HG03095 (cell line): Measurements from ENCODE around the gene DCANP1.

Experiments
- ATAC-seq: cut with Tn5 transposase; IDR thresholded peaks from one replicate; pipeline ENCODE4 v1.9.1; 2021; ENCODE audit warnings: moderate library complexity; ENCODE audit not compliant: unreplicated experiment

The DCANP1 gene

DNA sequence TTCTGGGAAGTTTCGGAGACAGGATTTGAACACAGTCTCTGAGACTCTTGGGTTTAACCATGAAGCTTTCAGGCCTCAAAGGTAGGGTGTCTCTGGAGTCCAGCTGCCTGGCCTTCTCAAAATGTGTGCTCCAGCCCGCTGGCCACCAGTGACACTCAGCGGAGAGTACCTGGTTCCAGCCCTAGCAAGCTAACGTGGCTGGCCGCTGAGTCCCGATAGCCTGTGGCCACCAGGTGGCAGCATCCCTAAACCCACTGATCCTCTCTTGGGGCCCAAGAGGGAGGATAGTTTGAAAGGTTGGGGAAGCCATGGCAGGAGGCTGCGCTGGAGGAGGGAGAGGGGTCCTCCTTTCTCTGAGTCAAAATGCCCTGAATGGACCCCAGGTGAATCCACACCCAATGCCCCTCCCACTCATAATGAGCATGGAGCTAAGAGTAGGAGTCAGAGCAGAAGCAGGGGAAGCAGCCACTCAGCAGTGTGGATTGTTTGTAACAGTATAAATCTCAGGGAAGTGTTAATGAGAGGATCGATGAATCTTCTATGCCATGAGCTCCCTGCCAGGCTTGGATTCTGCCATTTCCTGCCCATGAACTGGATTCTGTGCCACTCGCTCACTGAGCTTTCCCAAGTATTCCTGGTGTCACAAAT is 10.4 kb upstream of the DCANP1 start:
- peak; percentile 58 for ATAC-seq

- peak; percentile 70 for ATAC-seq
Measured at GRCh38 chr5:135456238-135457099, 9.3 kb upstream of the DCANP1 start.

- ATAC-seq, result no peak
Measured at GRCh38 chr5:135455876-135456237, 8.7 kb upstream of the DCANP1 start.

- no peak for ATAC-seq
Measured at GRCh38 chr5:135454946-135455345, 7.8 kb upstream of the DCANP1 start.

- no peak for ATAC-seq
Measured at GRCh38 chr5:135453613-135454012, 6.5 kb upstream of the DCANP1 start.

- no peak for ATAC-seq
Measured at GRCh38 chr5:135452321-135453030, 5.3 kb upstream of the DCANP1 start, which contains the start of gene TIFAB. Gene TIFAB (minus strand): TSS chr5:135452351. CDS start chr5:135449939, 2,412 bp downstream.

DNA sequence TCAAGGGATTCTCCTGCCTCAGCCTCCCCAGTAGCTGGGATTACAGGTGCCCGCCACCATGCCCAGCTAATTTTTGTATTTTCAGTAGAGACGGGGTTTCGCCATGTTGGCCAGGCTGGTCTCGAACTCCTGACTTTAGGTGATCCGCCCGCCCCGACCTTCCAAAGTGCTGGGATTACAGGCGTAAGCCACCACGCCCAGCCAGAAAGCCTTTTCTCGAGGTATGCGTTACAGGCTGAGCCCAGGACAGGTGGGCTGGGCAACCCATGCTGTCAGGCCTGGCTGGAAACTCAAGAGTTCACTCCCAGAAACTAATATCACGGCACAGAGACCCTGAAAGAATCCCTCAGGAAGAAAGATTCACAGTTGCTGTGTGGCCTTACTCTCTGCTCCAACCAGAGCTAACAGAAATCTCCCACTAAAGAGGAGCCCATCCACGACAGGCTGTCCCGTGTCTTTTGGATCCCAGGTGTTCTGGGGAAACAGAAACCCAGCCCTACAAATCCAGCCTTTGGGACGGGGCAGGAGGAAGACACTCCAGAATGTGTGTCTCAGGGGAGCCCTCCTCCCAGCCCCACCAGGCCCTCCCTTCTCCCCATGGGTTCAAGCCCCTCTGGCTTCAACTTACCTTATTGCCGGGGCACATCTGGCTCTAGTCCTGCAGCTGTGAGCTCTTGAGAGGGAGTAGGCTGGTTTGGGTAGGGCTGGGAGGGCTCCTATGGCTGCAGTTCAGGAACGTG is 4.6 kb upstream of the DCANP1 start:
- no peak for ATAC-seq

DNA sequence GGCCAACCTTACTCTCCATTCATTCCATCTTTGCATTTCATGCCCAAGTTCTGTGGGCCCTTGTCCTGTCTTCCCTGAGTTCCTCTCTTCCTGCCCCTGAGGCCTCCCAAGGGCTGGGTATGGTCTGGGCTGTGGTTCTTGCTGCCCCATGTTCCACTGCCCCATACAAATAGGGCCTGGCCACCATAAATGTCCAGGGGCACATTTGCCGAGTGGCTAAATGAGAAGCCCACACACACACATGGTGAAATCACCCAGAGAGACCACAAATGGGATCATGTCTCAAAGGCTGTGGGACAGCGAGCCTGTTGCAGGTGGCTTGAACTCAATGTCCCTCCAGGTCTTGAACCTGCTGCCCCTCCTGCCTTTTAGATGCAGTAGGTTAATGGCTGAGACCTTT is 3.8 kb upstream of the DCANP1 start:
- ATAC-seq, result no peak

DNA sequence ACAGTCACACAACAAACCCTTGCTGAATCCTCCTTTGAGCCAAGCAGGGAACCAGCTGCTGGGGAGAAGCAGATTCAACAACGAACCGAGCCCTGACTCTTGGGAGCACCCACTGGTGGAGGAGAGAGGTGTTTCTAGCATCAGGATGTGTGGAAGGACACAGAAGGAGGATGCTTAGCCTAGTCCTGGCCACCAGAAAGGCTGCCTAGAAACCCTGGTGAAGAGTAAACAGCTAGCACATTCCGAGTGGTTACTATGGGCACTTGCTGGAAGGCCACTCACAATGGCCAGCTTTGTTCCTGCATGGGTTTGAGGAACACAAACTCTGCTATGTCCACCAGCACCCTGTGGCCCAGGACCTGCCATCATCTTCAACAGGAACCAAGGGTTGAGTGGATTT is 3.2 kb upstream of the DCANP1 start:
- no peak for ATAC-seq

DNA sequence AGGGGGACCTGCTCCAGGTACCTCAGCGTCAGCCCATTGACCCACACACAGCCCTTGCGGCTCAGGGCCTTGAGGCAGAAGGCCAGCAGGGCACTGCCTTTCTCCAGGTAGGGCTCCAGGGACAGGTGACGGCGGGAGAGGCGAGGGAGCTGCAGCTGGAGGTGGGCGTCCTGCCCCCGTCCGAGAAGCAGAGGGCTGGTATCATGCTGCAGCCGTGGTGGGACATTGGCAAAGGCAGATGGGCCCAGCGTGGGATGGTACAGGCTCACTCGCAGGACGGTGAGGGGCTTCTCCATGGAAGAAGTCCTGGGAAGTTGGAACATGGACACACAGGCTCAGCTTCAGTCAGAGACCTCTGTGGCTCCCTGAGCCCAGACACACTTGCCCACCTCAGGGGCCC is 2.5 kb upstream of the DCANP1 start:
- no peak for ATAC-seq

- ATAC-seq, result no peak
Measured at GRCh38 chr5:135448791-135449507, 1.8 kb upstream of the DCANP1 start.

DNA sequence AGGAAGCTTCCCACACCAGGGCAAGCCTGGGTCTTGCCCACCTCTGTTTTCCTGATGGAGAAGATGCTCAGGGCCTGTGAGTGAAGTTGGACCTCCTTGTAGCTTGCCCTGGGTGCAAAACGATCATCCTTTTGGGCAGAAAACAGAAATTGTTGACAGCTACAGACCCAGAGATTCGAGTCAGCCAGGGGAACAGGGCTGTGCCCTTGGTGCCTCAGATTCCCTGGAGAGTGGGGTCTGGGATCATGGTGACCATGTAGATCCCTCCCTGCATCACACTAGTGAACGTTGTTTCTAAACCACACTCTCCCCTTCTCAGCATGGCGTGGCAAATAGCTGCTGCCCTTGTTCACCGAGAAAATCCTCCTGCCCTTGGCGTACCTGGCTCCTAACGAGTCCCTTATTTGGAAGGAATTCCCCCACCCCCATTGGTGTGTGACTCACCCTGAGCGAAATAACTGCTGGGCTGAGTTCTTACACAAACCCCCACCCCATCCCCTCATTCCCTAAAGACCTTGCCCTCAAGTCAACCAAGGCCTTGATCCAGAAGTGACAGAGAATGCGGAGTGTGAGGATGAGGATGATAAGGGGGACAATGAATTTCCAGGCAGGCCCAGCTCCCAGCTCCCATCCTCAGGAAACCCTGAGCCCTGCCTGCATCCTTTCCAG is 1.1 kb upstream of the DCANP1 start:
- no peak for ATAC-seq

- ATAC-seq, result no peak
Measured at GRCh38 chr5:135446615-135447014, 533 bp downstream of the DCANP1 start.

DNA sequence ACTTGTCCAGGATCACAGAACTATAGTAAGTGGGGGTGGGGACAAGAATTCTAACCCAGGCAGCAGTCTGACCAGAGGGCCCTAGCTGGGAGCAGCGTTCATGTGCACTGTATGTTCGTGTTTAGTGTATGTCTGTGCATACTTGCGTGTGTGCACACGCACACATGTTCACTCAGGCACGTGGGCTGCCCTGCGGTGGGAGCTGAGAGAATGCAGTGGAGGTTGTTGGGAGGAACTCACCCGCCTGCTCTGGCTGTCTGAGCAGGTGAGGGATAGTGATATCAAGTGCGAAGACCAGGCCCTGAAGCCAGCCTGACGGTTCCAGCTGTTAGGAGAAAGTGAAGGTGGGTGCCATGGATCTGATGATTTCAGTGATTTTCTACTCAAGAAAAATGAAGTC is 942 bp downstream of the DCANP1 start:
- ATAC-seq, result no peak

DNA sequence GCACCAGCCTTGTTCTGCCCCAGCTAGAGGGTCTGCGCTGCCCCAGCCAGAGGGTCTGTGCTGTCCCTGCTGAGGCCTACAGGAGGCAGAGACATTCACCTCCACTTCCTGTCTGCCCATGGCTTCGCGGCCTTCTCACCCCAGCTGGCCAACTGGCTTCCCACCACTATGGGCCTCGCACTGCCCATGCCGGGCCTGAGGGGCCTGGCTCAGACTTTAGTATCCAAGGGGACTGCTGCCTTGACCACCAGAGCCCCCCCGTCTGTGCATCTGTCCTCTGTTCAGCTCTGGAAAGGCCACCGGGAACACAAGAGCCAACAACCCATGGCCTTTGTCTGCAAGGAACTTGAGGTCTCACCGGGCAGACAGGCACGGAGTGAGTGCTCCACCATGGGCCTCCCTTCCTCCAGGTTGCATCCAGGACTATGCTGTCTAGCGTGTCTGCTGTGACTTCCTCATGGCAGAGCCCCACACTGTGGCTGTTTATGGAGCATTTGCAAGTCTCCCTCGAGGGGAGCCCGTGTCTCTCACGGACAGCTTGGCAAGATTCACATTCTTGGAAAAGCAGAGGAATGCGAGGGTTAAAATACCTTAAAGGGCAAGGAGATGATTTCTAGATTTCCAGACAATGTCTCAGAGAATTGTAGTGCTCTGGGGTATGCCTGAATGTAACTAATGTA is 1.7 kb downstream of the DCANP1 start:
- ATAC-seq, result no peak

DNA sequence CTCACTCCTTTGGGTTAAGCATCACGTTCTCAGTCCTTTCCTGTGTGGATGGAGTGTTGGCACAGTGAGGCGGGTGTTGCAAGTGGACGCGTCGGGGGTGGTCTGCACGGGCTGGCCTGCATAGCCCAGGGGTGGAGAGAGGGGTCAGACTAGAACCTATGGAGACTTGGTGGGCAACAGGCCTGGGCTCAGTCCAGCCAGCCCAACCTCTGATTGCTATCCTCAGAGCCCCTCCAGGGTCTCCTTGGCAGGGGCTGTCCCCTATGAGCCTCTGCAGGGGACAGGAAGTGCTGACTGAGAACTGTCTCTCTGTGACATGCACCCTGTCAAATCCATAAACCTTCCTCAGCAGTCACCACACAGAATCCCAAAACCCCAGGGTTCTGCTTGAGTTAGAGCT is 2.3 kb downstream of the DCANP1 start:
- ATAC-seq, result no peak

GRCh38 chr5:135444360-135444759 is 2.8 kb downstream of the DCANP1 start:
- ATAC-seq, result no peak

DNA sequence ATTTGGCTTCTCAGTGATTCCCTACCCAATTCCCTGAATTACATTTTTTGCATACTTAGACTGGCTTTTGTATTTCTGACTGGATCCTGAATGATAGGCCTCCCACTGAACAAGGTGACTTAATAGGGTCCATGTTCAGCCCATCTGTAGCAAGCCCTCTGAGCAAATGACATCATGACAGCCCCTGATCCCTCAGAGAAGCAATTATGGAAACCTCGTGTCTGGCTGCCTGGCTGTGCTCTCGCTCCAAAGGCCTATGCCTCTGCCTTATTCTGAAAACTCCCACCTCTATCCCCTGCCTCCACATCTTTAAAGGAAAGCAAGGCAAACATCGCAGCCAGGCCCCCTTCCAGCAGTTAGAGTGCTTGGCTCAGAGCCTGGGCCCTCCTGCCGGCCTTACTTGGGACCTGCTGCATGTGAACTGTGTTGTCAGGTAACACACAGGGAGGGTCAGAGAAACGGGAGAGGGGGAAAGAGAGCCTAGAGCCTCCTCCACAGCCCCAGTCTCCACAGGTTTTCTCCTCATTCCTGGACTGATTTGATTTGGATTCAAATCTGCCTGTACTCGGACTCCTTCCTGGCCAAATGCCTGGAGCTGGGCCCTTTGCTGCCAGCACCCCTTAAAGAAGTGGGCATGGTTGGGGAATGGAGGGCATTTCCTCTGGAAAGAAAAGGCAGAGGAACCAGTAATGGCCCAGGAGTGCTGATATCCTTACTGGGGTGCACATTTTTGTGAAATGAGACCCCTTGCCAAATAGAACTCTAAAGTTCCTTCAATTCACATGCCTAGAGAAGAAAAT is 3.8 kb downstream of the DCANP1 start:
- no peak for ATAC-seq
